H1 (cell line): ENCODE measurements around the gene MARK4.

Source experiments
- EP300 ChIP-seq, 2 experiments: IDR thresholded peaks; 1 replicate in 1 of 2; 2 replicates in 1 of 2; pipeline ENCODE4 v1.6.1; 2011 to 2012; ENCODE audit warnings: low read depth in 2 of 2, low read length in 2 of 2, mild to moderate bottlenecking in 2 of 2, borderline replicate concordance in 1 of 2, inconsistent platforms in 1 of 2, moderate library complexity in 1 of 2
- EZH2 ChIP-seq: fragments of 200-600 bp; sonication (generic); IDR thresholded peaks from 2 replicates; pipeline ENCODE4 v1.7.1; 2012; ENCODE audit warnings: low read depth, mild to moderate bottlenecking, moderate library complexity, low read length, inconsistent platforms; ENCODE audit not compliant: severe bottlenecking
- NRF1 ChIP-seq: IDR thresholded peaks from 2 replicates; pipeline ENCODE4 v1.6.1; 2011; ENCODE audit warnings: mild to moderate bottlenecking, low read depth, low read length, improper control_type of control experiment
- TF ChIP-seq, protein P1 (sequence below): IDR thresholded peaks from 2 replicates; pipeline ENCODE4 v1.6.1; 2011; ENCODE audit warnings: low read depth, mild to moderate bottlenecking, low read length; ENCODE audit not compliant: insufficient read depth
- TF ChIP-seq, protein P2 (sequence below), 3 experiments: IDR thresholded peaks; 1 replicate in 2 of 3; 2 replicates in 1 of 3; pipeline versions ENCODE4 v1.5.1 to v1.6.1; 2011; ENCODE audit warnings: low read length in 3 of 3, mild to moderate bottlenecking in 3 of 3, inconsistent platforms in 2 of 3, low read depth in 1 of 3, moderate library complexity in 1 of 3; ENCODE audit not compliant: insufficient read depth in 1 of 3; ENCODE audit errors: control extremely low read depth in 1 of 3

DNA sequence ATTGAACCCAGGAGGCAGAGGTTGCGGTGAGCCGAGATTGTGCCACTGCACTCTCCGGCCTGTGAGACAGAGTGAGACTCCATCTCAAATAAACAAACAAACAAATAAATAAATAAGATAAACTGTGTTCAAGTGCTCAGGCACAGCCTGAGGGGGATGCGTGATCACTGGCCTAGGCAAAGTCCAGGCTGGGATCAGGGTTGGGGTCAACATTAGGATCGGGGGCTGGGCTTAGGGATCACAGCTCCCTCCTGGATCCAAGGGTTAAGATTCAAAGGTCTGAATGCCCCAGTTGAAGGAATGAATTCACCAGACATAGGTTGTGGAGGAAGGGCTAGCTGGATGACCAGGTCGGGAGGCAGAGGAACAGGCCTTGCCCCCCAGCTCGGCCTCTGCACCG, 3.9 kb upstream of the MARK4 start:
- no peak for TF ChIP-seq EP300 (IDR thresholded peaks at IDR 0.05; ENCODE audit: borderline replicate concordance in 1 of 2, low read depth in 2 of 2, low read length in 2 of 2)
- no peak for TF ChIP-seq EZH2
- TF ChIP-seq NRF1: no peak
- TF ChIP-seq, protein P1, sequence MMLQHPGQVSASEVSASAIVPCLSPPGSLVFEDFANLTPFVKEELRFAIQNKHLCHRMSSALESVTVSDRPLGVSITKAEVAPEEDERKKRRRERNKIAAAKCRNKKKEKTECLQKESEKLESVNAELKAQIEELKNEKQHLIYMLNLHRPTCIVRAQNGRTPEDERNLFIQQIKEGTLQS: no peak
- TF ChIP-seq, protein P2, sequence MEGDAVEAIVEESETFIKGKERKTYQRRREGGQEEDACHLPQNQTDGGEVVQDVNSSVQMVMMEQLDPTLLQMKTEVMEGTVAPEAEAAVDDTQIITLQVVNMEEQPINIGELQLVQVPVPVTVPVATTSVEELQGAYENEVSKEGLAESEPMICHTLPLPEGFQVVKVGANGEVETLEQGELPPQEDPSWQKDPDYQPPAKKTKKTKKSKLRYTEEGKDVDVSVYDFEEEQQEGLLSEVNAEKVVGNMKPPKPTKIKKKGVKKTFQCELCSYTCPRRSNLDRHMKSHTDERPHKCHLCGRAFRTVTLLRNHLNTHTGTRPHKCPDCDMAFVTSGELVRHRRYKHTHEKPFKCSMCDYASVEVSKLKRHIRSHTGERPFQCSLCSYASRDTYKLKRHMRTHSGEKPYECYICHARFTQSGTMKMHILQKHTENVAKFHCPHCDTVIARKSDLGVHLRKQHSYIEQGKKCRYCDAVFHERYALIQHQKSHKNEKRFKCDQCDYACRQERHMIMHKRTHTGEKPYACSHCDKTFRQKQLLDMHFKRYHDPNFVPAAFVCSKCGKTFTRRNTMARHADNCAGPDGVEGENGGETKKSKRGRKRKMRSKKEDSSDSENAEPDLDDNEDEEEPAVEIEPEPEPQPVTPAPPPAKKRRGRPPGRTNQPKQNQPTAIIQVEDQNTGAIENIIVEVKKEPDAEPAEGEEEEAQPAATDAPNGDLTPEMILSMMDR (IDR thresholded peaks at IDR 0.05; ENCODE audit: control extremely low read depth in 1 of 3, insufficient read depth in 1 of 3, low read depth in 1 of 3, low read length in 3 of 3): no peak
